NK-92 (cell line): ENCODE results near the gene NOL6.
"Not testable (repeated sequence)": the region's sequence is repeated elsewhere in the genome, so short reads cannot be mapped to it uniquely, and the experiment has no call there.

Experiments
- DNase-seq: peaks from one replicate; lab custom pipeline; 2025; ENCODE audit not compliant: unreplicated experiment; lab: John Stamatoyannopoulos, UW

Gene NOL6, protein sequence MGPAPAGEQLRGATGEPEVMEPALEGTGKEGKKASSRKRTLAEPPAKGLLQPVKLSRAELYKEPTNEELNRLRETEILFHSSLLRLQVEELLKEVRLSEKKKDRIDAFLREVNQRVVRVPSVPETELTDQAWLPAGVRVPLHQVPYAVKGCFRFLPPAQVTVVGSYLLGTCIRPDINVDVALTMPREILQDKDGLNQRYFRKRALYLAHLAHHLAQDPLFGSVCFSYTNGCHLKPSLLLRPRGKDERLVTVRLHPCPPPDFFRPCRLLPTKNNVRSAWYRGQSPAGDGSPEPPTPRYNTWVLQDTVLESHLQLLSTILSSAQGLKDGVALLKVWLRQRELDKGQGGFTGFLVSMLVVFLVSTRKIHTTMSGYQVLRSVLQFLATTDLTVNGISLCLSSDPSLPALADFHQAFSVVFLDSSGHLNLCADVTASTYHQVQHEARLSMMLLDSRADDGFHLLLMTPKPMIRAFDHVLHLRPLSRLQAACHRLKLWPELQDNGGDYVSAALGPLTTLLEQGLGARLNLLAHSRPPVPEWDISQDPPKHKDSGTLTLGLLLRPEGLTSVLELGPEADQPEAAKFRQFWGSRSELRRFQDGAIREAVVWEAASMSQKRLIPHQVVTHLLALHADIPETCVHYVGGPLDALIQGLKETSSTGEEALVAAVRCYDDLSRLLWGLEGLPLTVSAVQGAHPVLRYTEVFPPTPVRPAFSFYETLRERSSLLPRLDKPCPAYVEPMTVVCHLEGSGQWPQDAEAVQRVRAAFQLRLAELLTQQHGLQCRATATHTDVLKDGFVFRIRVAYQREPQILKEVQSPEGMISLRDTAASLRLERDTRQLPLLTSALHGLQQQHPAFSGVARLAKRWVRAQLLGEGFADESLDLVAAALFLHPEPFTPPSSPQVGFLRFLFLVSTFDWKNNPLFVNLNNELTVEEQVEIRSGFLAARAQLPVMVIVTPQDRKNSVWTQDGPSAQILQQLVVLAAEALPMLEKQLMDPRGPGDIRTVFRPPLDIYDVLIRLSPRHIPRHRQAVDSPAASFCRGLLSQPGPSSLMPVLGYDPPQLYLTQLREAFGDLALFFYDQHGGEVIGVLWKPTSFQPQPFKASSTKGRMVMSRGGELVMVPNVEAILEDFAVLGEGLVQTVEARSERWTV

DNA sequence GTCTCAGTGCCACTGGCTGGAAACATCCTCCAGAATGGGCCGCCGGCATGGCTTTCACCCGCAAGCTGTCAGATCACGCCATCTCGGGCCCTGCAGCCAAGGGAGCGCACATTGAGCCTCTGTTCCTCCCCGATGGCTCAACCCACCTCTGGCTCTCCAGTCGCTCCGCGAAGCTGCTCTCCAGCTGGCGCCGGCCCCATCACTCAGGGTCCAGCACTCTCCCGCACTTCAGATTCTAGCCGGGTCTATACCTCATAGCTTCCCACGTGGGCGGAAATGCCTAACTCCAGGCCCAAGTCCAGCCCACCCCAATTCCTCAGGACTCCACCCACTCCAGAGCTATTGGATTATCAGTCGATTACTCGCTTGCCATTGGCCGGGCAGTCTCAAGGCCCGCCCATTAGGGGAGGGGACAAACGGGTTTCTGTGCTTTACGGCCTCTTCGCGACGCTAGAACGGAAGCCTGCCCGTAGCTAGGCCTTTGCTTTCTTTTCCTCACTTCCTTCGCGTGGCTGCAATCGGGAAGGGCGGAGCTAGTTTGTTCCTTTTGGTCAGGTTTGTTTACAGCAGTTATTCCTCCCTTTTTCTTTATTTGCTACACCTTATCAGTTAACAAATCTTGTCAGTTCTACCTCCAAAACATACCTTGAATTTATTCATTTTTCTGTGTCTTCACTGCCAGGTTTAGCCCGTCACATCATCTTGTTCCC, at the start of gene NOL6:
Gene NOL6, minus strand, starts transcription at position 282 of the 710 bp plus-strand sequence. Its CDS starts 82 bp downstream, at position 200.
- DNase-seq = peak; percentile 88

DNA sequence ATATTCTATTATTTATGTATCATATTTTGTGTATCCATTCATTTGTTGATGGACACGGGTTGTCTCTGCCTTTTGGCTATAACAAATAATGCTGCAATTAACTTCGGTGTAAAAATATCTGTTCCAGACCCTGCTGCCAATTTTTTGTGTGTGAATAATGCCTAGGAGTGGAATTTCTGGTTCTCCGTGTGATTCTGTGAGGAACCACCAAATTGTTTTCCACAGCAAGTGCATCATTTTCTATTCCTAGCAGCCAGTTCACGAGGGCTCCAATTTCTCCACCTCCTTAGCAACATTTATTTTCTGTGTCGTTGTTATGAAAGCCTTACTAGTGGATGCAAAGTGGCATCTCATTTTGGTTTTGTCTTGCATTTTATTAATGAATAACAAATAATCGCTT, 48.1 kb upstream of the NOL6 start:
- DNase-seq = not testable (repeated sequence)

GRCh38 chr9:33517934-33518577, 44.3 kb upstream of the NOL6 start:
- DNase-seq = not testable (repeated sequence)

- no peak for DNase-seq
Measured at GRCh38 chr9:33517373-33517772, 43.6 kb upstream of the NOL6 start.

GRCh38 chr9:33516397-33516796, 42.7 kb upstream of the NOL6 start:
- DNase-seq = not testable (repeated sequence)

DNA sequence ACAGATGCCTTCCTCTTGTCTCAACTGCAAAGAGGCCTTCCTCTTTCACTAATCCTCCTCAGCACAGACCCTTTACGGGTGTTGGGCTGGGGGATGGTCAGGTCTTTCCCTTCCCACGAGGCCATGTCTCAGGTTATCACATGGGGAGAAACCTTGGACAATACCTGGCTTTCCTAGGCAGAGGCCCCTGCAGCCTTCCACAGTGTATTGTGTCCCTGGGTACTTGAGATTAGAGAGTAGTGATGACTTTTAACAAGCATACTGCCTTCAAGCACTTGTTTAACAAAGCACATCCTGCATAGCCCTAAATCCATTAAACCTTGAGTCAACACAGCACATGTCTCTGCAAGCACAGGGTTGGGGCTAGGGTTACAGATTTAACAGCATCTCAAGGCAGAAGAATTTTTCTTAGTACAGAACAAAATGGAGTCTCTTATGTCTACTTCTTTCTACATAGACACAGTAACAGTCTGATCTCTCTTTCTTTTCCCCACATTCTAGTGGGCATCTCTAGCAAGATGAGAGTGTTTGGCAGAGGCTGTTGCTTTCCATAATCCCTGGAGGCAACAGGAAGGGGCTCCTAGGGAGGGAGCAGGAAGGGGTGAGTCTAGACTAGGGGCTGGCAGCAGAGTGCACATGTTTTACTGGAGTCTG, 41.7 kb upstream of the NOL6 start:
- DNase-seq = not testable (repeated sequence)

DNA sequence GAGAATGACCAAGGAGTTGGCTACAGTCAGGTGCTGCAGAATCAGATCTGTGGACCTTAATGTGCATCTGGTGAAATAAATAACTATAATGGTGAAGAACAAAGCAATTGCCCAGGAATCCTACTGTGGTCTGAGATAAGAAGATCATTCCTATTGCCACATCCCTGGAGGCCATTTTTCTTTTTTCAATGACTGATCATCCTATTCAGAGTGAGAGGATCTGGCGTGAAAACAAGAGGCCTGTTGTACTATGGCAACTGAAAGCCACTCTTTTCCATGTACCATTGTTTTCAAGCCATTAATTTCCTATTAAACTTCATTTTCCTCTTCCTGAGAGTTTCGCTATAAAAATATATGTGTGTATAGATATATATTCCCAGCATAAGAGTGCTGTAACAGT, 38.8 kb upstream of the NOL6 start:
- DNase-seq = not testable (repeated sequence)

- not testable (repeated sequence) for DNase-seq
Measured at GRCh38 chr9:33511184-33511517, 37.4 kb upstream of the NOL6 start.

DNA sequence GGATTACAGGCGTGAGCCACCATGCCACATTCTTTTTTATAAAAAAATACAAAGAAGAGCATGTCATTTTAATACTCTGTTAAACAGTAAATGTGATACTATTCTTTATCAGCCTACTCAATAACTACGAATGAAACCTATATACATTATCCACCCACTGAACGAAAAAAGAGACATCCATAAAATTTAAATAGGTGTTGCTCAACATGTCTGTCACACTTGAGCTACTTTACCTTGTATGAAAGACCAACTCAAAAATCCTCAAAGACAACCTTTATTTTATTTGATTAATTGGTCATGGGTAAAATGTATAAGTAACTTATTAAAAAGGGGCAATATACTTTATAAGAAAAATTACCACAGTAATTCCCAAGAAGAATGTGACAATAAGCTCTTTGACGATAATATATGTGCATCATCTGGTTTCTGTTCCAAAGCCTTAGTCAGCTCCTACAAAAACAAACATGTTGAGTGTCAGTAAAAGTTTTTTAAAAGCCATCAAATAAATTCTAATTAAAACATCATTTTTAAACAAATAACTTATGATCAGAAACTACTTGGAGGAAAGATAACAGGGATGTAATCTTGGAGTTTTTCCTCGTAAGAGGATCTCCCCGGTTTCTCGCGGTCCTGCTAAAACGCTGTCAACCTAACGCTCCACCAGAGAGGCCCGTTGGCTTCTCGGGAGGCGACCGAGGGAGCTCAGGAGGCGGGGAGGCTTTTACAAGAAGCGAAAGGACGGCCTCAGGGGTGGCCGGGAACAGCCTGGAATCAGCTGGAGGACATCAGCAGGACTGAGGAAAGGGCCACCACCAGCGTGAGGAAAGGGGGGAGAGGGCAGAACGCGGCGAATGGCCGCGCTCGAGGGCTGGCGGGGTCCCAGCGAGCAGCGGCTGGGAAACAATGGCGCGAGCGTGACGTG, 36.8 kb upstream of the NOL6 start:
- no peak for DNase-seq

DNA sequence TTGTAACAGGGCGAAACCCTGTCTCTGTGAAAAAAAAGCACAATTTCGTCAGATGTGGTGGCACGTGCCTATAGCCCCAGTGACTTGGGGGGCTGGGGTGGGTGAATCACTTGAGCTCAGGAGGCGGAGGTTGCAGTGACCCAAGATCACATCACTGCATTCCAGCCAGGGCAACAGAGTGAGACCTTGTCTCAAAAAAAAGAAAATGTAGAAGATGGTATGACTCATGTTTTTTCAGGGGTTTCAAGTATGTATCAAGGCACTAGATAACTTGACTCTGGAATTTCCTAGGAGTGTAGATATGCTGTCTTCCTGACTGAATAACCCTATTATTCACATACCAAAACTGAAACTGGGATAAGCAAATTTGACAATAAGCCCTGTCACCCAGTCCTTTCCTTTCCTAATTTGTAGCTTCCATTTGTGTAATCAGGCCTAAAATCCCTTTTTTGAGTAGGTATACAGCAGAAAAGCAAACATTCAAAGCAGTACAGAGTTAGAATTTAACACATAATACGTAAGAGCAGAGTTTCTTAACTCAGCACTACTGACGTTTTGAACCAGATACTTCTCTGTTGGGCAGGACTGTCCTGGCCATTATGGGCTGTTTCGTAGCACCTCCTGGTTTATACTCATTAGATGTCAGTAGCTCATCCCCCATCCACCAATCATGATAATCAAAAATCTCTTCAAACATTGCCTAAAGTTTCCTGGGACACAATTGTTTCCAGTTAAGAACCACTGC, 33.1 kb upstream of the NOL6 start:
- no peak for DNase-seq

- no peak for DNase-seq
Measured at GRCh38 chr9:33498387-33498786, 24.7 kb upstream of the NOL6 start.

DNA sequence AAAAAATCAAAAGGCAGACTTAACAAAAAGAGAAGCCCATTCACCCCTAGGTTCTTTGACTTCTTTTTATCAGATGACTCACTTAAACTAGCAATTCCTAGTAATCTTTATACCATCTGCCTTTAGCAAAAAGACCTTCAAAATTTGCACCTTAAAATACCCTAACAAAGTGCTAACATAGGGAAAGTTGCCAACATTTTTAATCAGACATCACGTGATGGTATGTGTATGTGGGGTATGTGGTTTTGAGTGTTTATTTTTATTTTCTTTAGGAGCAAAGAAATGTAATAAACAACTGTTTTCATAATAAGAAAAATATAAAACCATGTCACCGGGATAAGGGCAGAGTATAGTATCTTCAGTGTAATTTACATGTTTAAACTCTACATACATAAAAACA, 20.1 kb upstream of the NOL6 start:
- not testable (repeated sequence) for DNase-seq

GRCh38 chr9:33489066-33489465, 15.3 kb upstream of the NOL6 start:
- DNase-seq = no peak

- not testable (repeated sequence) for DNase-seq
Measured at GRCh38 chr9:33485312-33485711, 11.6 kb upstream of the NOL6 start.

GRCh38 chr9:33480976-33481375, 7.3 kb upstream of the NOL6 start:
- DNase-seq = no peak

GRCh38 chr9:33480106-33480505, 6.4 kb upstream of the NOL6 start:
- no peak for DNase-seq

GRCh38 chr9:33476503-33476902, 2.8 kb upstream of the NOL6 start:
- DNase-seq = no peak

DNA sequence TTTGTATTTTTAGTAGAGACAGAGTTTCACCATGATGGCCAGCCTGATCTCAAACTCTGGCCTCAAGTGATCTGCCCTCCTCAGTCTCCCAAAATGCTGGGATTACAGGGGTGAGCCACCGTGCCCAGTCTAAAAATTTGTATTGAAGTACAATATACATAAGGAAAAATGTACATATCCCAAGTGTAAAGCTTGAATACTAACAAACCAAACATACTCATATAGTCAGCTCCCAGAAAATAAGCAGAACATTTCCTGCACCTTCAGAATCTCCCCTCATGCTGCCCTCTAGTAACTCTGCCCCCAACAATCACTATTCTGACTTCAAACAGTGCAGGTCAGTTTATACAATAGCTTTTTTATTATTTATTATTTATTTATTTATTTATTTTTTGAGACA, 1.6 kb upstream of the NOL6 start:
- DNase-seq = no peak
